ENCODE results near the gene SLC24A4. TPM values are rescaled to one million over a fixed set of nuclear protein-coding genes. Genes with fewer than 3 reads are reported as not detected.

Gene SLC24A4
- polyA plus RNA-seq, 12 donors: 1.2 to 5.9 (median 3.1) TPM; not detected in 1

GRCh38 chr14:92435154-92435553 lies 112.2 kb downstream of the SLC24A4 start:
- DNase-seq: no peak

- no peak for DNase-seq
Observed at GRCh38 chr14:92436115-92436776, 113.3 kb downstream of the SLC24A4 start.

- no peak for DNase-seq
Observed at GRCh38 chr14:92437309-92437708, 114.3 kb downstream of the SLC24A4 start.

- DNase-seq: no peak
Observed at GRCh38 chr14:92437729-92438285, 114.8 kb downstream of the SLC24A4 start.

- DNase-seq: no peak
Observed at GRCh38 chr14:92439537-92440344, 116.8 kb downstream of the SLC24A4 start.

GRCh38 chr14:92440345-92441003 lies 117.5 kb downstream of the SLC24A4 start:
- DNase-seq: no peak

- DNase-seq: no peak
Observed at GRCh38 chr14:92441751-92442504, 119.0 kb downstream of the SLC24A4 start.

GRCh38 chr14:92443167-92443566 lies 120.2 kb downstream of the SLC24A4 start:
- DNase-seq: no peak

- DNase-seq: no peak
Observed at GRCh38 chr14:92443741-92444140, 120.8 kb downstream of the SLC24A4 start.

GRCh38 chr14:92446771-92447170 lies 123.8 kb downstream of the SLC24A4 start:
- DNase-seq: no peak

GRCh38 chr14:92447416-92448197 lies 124.6 kb downstream of the SLC24A4 start:
- no peak for DNase-seq

- no peak for DNase-seq
Observed at GRCh38 chr14:92448786-92449185, 125.8 kb downstream of the SLC24A4 start.

- DNase-seq: no peak
Observed at GRCh38 chr14:92449404-92450181, 126.6 kb downstream of the SLC24A4 start.

GRCh38 chr14:92450351-92451070 lies 127.5 kb downstream of the SLC24A4 start:
- no peak for DNase-seq

- DNase-seq: no peak
Observed at GRCh38 chr14:92451245-92451644, 128.3 kb downstream of the SLC24A4 start.

GRCh38 chr14:92451755-92452154 lies 128.8 kb downstream of the SLC24A4 start:
- no peak for DNase-seq

GRCh38 chr14:92452471-92452870 lies 129.5 kb downstream of the SLC24A4 start:
- no peak for DNase-seq

- no peak for DNase-seq
Observed at GRCh38 chr14:92453691-92454090, 130.7 kb downstream of the SLC24A4 start.

- DNase-seq: no peak
Observed at GRCh38 chr14:92455231-92455630, 132.3 kb downstream of the SLC24A4 start.
